ENCODE data around the gene REEP6.

DNA sequence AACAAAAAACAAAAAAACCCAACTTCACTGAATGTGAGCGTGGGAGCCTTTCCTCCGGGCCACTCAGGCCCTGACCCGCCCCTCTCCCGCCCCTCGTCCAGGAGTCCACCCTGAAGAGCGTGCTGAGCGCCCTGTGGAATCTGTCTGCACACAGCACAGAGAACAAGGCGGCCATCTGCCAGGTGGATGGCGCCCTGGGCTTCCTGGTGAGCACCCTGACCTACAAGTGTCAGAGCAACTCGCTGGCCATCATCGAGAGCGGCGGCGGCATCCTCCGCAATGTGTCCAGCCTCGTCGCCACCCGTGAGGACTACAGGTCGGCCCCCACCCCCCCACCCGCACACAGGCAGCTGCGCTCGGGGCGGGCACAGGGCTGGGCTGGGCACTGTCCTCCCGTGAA is 29.1 kb upstream of the REEP6 start:
- TF ChIP-seq GATA3 (IDR thresholded peaks at IDR 0.05; ENCODE audit: low read depth, low read length) (no peak), GATA2 (IDR thresholded peaks at IDR 0.05; ENCODE audit: low read depth, low read length) (no peak)

All from SH-SY5Y (cell line).